GM12892 (cell line): ENCODE data around the gene WARS2.

Experiments
- POLR2A ChIP-seq: IDR thresholded peaks from 2 replicates; pipeline ENCODE4 v1.6.1; 2011; ENCODE audit warnings: low read depth, low read length, control low read depth
- POLR2AphosphoS5 ChIP-seq: IDR thresholded peaks from 2 replicates; pipeline ENCODE4 v1.6.1; 2011; ENCODE audit warnings: low read depth, low read length, control low read depth
- TAF1 ChIP-seq: IDR thresholded peaks from 2 replicates; pipeline ENCODE4 v1.6.1; 2011; ENCODE audit warnings: low read depth, mild to moderate bottlenecking, control low read depth, low read length, borderline replicate concordance

GRCh38 chr1:119002028-119002686, 138.3 kb downstream of the WARS2 start:
- TF ChIP-seq POLR2A: no peak
- TF ChIP-seq POLR2AphosphoS5: no peak
- TF ChIP-seq TAF1: no peak
